Measurements from ENCODE around the gene PLSCR4. TPM values are rescaled to one million over a fixed set of nuclear protein-coding genes. Genes with fewer than 3 reads are reported as not detected.

Gene PLSCR4
- total RNA-seq, 3 donors from 2014 or later, result 62.2 to 85.5 (median 70.5) TPM

DNA sequence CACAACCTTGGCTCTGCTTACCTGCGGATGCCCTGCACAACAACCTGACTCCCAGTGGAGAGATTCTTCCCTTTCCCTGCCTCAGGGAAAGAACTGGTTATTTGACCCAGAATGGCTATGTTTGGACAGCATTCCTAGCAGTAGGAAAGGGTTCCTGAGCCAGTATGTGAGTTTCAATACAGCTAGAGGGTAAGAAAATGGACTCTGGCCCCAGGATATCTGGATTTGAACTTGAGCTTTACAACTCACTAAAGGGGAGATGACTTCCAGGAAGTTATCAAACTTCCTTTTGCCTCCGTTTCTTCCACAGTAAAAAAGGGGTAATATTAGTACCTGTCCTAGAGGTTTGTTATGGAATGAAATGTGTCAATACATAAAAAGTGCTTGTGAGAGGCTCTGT is 28.1 kb upstream of the PLSCR4 start:
- H3K27ac ChIP-seq, result peak overlapping the region in 1 of 2 donors; percentile 70
- H3K4me1 ChIP-seq, result no peaks in the 10 kb centered on the region
- intact Hi-C loops (cut with DNase I; ENCODE audit: low total_unique reads), result no loop called here

GRCh38 chr3:146277953-146278631 is 27.2 kb upstream of the PLSCR4 start:
- H3K9me3 ChIP-seq, result no peaks in the 10 kb centered on the region
- TF ChIP-seq POLR2AphosphoS5 (IDR thresholded peaks at IDR 0.05) (peak in 1 of 3 donors; percentile 81), CTCF (IDR thresholded peaks at IDR 0.05) (no peak)
- H3K4me3 ChIP-seq, result no peak overlapping the region
- no peaks in the 10 kb centered on the region for H3K27me3 ChIP-seq
- no peaks in the 10 kb centered on the region for H3K4me1 ChIP-seq
- H3K36me3 ChIP-seq, result no peaks in the 10 kb centered on the region
- intact Hi-C loops (cut with DNase I; ENCODE audit: low total_unique reads), result no loop called here
- H3K27ac ChIP-seq, result peak overlapping the region; percentile 56 to 70
- DNase-seq (ENCODE audit: low spot score in 2 of 2), result peak in 1 of 2 donors; percentile 29

More for the DNA sequence above, 28.1 kb upstream of the PLSCR4 start:
- no peaks in the 10 kb centered on the region for H3K27me3 ChIP-seq
- DNase-seq (ENCODE audit: low spot score in 2 of 2), result no peak
- no peak for TF ChIP-seq CTCF (IDR thresholded peaks at IDR 0.05)
- TF ChIP-seq POLR2AphosphoS5 (IDR thresholded peaks at IDR 0.05), result no peak
- no peak for TF ChIP-seq POLR2A (IDR thresholded peaks at IDR 0.05)
- H3K36me3 ChIP-seq, result no peaks in the 10 kb centered on the region
- no peaks in the 10 kb centered on the region for H3K9me3 ChIP-seq
- no peak overlapping the region for H3K4me3 ChIP-seq

GRCh38 chr3:146275476-146275875 is 24.6 kb upstream of the PLSCR4 start:
- TF ChIP-seq POLR2A (IDR thresholded peaks at IDR 0.05) (no peak), POLR2AphosphoS5 (IDR thresholded peaks at IDR 0.05) (no peak), CTCF (IDR thresholded peaks at IDR 0.05) (no peak)
- DNase-seq (ENCODE audit: low spot score in 2 of 2), result no peak
- intact Hi-C loops (cut with DNase I; ENCODE audit: low total_unique reads), result no loop called here
- Histone ChIP-seq H3K27me3 (no peaks in the 10 kb centered on the region), H3K4me1 (no peaks in the 10 kb centered on the region), H3K4me3 (no peak overlapping the region), H3K36me3 (no peaks in the 10 kb centered on the region), H3K27ac (peak overlapping the region; percentile 72 to 78), H3K9me3 (no peaks in the 10 kb centered on the region)

DNA sequence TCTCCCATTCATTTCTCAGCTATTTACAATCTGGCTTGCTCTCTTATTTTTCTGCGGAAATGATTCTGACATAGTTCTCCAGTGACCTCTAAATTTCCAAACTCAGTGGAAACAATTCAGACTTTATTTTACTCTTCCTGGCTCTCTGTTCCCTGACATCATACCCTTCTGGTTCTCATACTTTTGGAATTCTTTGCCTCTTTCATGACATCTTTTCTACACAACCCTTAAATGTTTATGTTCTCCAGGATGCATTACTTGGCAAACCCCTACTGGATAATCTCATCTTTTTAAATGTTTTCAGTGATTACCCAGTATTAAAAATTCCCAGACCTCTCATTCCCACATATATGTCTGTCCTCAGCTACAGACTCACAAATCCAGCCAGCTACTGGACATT is 23.9 kb upstream of the PLSCR4 start:
- Histone ChIP-seq H3K9me3 (no peaks in the 10 kb centered on the region), H3K4me3 (no peak overlapping the region), H3K36me3 (no peaks in the 10 kb centered on the region), H3K4me1 (no peaks in the 10 kb centered on the region), H3K27ac (peak overlapping the region; percentile 72 to 78), H3K27me3 (no peaks in the 10 kb centered on the region)
- intact Hi-C loops (cut with DNase I; ENCODE audit: low total_unique reads), result no loop called here
- no peak for DNase-seq (ENCODE audit: low spot score in 2 of 2)
- TF ChIP-seq POLR2A (IDR thresholded peaks at IDR 0.05) (no peak), CTCF (IDR thresholded peaks at IDR 0.05) (no peak), POLR2AphosphoS5 (IDR thresholded peaks at IDR 0.05) (no peak)

DNA sequence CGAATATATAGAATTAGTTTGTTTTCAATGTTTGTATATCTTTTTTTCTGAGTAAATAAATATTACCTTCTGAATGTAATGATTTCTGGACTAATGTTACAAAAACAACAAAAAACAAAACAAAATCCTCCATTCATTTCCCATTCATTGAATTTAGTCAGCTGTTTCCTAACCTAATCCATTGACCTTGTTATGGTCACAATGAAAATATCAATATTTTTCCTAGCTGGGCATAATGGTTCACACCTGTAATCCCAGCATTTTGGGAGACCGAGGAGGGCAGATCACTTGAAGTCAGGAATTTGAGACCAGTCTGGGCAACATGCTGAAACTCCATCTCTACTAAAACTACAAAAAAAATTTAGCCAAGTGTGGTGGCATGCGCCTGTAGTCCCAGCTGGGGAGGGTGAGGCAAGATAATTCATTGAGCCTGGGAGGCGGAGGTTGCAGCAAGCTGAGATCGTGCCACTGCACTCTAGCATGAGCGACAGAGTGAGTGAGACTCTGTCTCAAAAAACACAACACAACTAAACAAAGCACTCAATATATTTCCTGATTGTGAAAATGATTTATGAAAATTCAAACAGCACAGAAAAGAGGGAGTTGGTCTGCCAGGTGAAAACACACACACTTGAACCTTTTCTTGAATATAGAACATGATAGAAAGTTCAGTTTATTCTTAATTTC is 23.0 kb upstream of the PLSCR4 start:
- Histone ChIP-seq H3K27ac (peak overlapping the region in 1 of 2 donors; percentile 78), H3K27me3 (no peaks in the 10 kb centered on the region), H3K4me1 (no peaks in the 10 kb centered on the region), H3K4me3 (no peak overlapping the region), H3K36me3 (no peaks in the 10 kb centered on the region), H3K9me3 (no peaks in the 10 kb centered on the region)
- intact Hi-C loops (cut with DNase I; ENCODE audit: low total_unique reads), result no loop called here
- TF ChIP-seq POLR2AphosphoS5 (IDR thresholded peaks at IDR 0.05) (no peak), CTCF (IDR thresholded peaks at IDR 0.05) (no peak), POLR2A (IDR thresholded peaks at IDR 0.05) (no peak)
- DNase-seq (ENCODE audit: low spot score in 2 of 2), result no peak
